K562 (cell line): ENCODE data around the gene LNPEP. TPM values are rescaled to one million over a fixed set of nuclear protein-coding genes. Genes with fewer than 3 reads are reported as not detected.

Source experiments
- BCLAF1 ChIP-seq, 2 experiments: fragments of 450-650 bp in 1 of 2; IDR thresholded peaks; 2 replicates each; pipeline ENCODE4 v1.6.1; 2011 to 2017; ENCODE audit warnings: low read depth in 2 of 2, antibody characterized with exemption in 1 of 2, borderline replicate concordance in 1 of 2, low read length in 1 of 2, mild to moderate bottlenecking in 1 of 2, mixed read lengths in 1 of 2; ENCODE audit not compliant: control insufficient read depth in 1 of 2
- CCNT2 ChIP-seq: IDR thresholded peaks from 2 replicates; pipeline ENCODE4 v1.6.1; 2011; ENCODE audit warnings: borderline replicate concordance, low read depth, mild to moderate bottlenecking, moderate library complexity, mixed read lengths, low read length; ENCODE audit not compliant: insufficient read length; ENCODE audit errors: extremely low read depth
- EHMT2 ChIP-seq: fragments of 450-650 bp; IDR thresholded peaks from 2 replicates; pipeline ENCODE4 v1.6.1; 2018; ENCODE audit warnings: antibody characterized with exemption
- ELF1 ChIP-seq: fragments of 200-800 bp; sonication (Bioruptor generic); IDR thresholded peaks from 2 replicates; pipeline ENCODE4 v1.6.1; 2016; ENCODE audit warnings: missing genetic modification characterization, missing compliant biosample characterization
- GATAD2B ChIP-seq: fragments of 450-650 bp; IDR thresholded peaks from 2 replicates; pipeline ENCODE4 v1.6.1; 2017; ENCODE audit warnings: mild to moderate bottlenecking, borderline replicate concordance
- JUN ChIP-seq, 2 experiments: sonication (generic) in 1 of 2; formaldehyde crosslinking in 1 of 2; IDR thresholded peaks; 2 replicates each; pipeline versions ENCODE4 v1.6.1 to v1.8.0; 2012 to 2022; ENCODE audit warnings: borderline replicate concordance in 2 of 2, mild to moderate bottlenecking in 2 of 2, improper control_type of control experiment in 1 of 2, low read depth in 1 of 2, low read length in 1 of 2, missing genetic modification reagents in 1 of 2
- PPARD ChIP-seq: fragments of 250-450 bp; sonication (Bioruptor Pico); IDR thresholded peaks from 2 replicates; pipeline ENCODE4 v1.8.0; 2022; ENCODE audit warnings: inconsistent platforms, mild to moderate bottlenecking, moderate library complexity
- RREB1 ChIP-seq: fragments of 250-450 bp; sonication (Bioruptor Pico); IDR thresholded peaks from 2 replicates; pipeline ENCODE4 v1.4.0; 2020
- THAP12 ChIP-seq: fragments of 250-450 bp; sonication (Bioruptor Pico); IDR thresholded peaks from 2 replicates; pipeline ENCODE4 v1.9.0; 2021; ENCODE audit warnings: mild to moderate bottlenecking, inconsistent platforms
- XRCC5 ChIP-seq: fragments of 200-400 bp; formaldehyde crosslinking; IDR thresholded peaks from 2 replicates; pipeline ENCODE4 v1.6.1; 2017; ENCODE audit warnings: low read depth, mild to moderate bottlenecking, low read length
- ZNF511 ChIP-seq: sonication (generic); formaldehyde crosslinking; IDR thresholded peaks from 2 replicates; pipeline ENCODE4 v1.8.0; 2022; ENCODE audit warnings: mild to moderate bottlenecking, missing genetic modification reagents
- polyA plus RNA-seq, 8 experiments: library from polyadenylated mRNA; depleted of rRNA in 4 of 8; stranded (reverse) in 5 of 8; unstranded in 3 of 8; fragments of >200 nt; fragmentation: Nextera tagmentation in 2 of 8; fragmentation: Illumina TruSeq in 1 of 8; extraction: Ambion mirVana in 2 of 8; extraction: Trizol in 1 of 8; gene quantifications; 2 replicates each; pipeline versions ENCODE4 v1.2.1 to v1.2.3, GENCODE V29; 2011 to 2014; ENCODE audit warnings: inconsistent platforms in 1 of 8, missing spikeins in 1 of 8
- total RNA-seq, 7 experiments: library from RNA; depleted of rRNA in 6 of 7; stranded (reverse); fragments of >200 nt in 6 of 7; fragmentation: Illumina TruSeq in 2 of 7; extraction: Trizol in 2 of 7; gene quantifications; 2 replicates each; pipeline versions ENCODE4 v1.2.1 to v1.2.3, GENCODE V29; 2011 to 2021; ENCODE audit warnings: low replicate concordance in 1 of 7

LNPEP gene
- total and polyA plus RNA-seq, 9 of the 15 experiments (the other 6 are each of a cell fraction or from before 2014, with no cell fraction given): 2.6 to 27.9 (median 11.2) TPM

GRCh38 chr5:96934708-96935558, 947 bp upstream of the LNPEP start (continued):
- no peak; the same call in 1 of the 2 replicates for TF ChIP-seq RREB1 (CRISPR knock-in tag)
- TF ChIP-seq XRCC5: peak; percentile 95
- TF ChIP-seq THAP12 (CRISPR knock-in tag): peak; percentile 40; the same call in 1 of the 2 replicates
- no peak for TF ChIP-seq PPARD
- TF ChIP-seq JUN (IDR thresholded peaks at IDR 0.05; ENCODE audit: borderline replicate concordance, low read depth, low read length): 0 out of 2 replicates have a peak, but pooled peaks have one; percentile 52
- TF ChIP-seq JUN (CRISPR knock-in tag; IDR thresholded peaks at IDR 0.05; ENCODE audit: borderline replicate concordance): no peak
- TF ChIP-seq ZNF511 (CRISPR knock-in tag): no peak
- 0 out of 4 replicates have a peak, but pooled peaks of 1 of the 2 experiments have one; percentile 67 for TF ChIP-seq BCLAF1 (IDR thresholded peaks at IDR 0.05; ENCODE audit: borderline replicate concordance in 1 of 2, control insufficient read depth in 1 of 2, low read depth in 2 of 2, low read length in 1 of 2)
- TF ChIP-seq CCNT2: peak; percentile 96
- TF ChIP-seq ELF1 (tag): peak; percentile 31
- TF ChIP-seq GATAD2B: peak; percentile 62
- TF ChIP-seq EHMT2: no peak
